Measurements from ENCODE around the gene DYRK4.
A peak's percentile ranks its signal among the peaks of the same experiment; 100 is the strongest.

The DYRK4 gene

GRCh38 chr12:4566474-4566873 is 4.5 kb downstream of the DYRK4 start:
- DNase-seq, result no peak

GRCh38 chr12:4567073-4567881 is 5.3 kb downstream of the DYRK4 start:
- no peak for DNase-seq

GRCh38 chr12:4569261-4569660 is 7.3 kb downstream of the DYRK4 start:
- DNase-seq, result no peak

GRCh38 chr12:4572680-4573079 is 10.7 kb downstream of the DYRK4 start:
- DNase-seq, result no peak

GRCh38 chr12:4579305-4580102 is 17.5 kb downstream of the DYRK4 start:
- peak; percentile 9 for DNase-seq

GRCh38 chr12:4580281-4580688 is 18.3 kb downstream of the DYRK4 start:
- DNase-seq, result no peak

GRCh38 chr12:4584281-4584680 is 22.3 kb downstream of the DYRK4 start:
- DNase-seq, result peak; percentile 12

GRCh38 chr12:4584896-4585295 is 22.9 kb downstream of the DYRK4 start:
- no peak for DNase-seq

GRCh38 chr12:4586500-4586899 is 24.5 kb downstream of the DYRK4 start:
- no peak for DNase-seq

- no peak for DNase-seq
These were observed 25.1 kb downstream of the DYRK4 start for GRCh38 chr12:4587108-4587507.

- DNase-seq, result no peak
These were observed 26.9 kb downstream of the DYRK4 start for GRCh38 chr12:4588916-4589315.

GRCh38 chr12:4589941-4590340 is 27.9 kb downstream of the DYRK4 start:
- DNase-seq, result no peak

GRCh38 chr12:4591180-4591687 is 29.2 kb downstream of the DYRK4 start:
- DNase-seq, result peak; percentile 28

GRCh38 chr12:4595881-4596280 is 33.9 kb downstream of the DYRK4 start:
- DNase-seq, result no peak

GRCh38 chr12:4603421-4603820 is 41.4 kb downstream of the DYRK4 start:
- DNase-seq, result no peak

GRCh38 chr12:4603946-4604345 is 41.9 kb downstream of the DYRK4 start:
- DNase-seq, result no peak

- DNase-seq, result peak; percentile 82
These were observed 42.7 kb downstream of the DYRK4 start for GRCh38 chr12:4604684-4605193.

GRCh38 chr12:4607056-4607455 is 45.0 kb downstream of the DYRK4 start:
- DNase-seq, result no peak

GRCh38 chr12:4609071-4609470 is 47.1 kb downstream of the DYRK4 start:
- DNase-seq, result no peak

GRCh38 chr12:4610481-4610880 is 48.5 kb downstream of the DYRK4 start:
- no peak for DNase-seq

- no peak for DNase-seq
These were observed 53.7 kb downstream of the DYRK4 start for GRCh38 chr12:4615667-4616066.

- no peak for DNase-seq
These were observed 59.5 kb downstream of the DYRK4 start for GRCh38 chr12:4621511-4621910.

- DNase-seq, result no peak
These were observed 64.5 kb downstream of the DYRK4 start for GRCh38 chr12:4626543-4626942.

- no peak for DNase-seq
These were observed 66.4 kb downstream of the DYRK4 start for GRCh38 chr12:4628406-4628805.

Data from NCI-H2107 (cell line).